ENCODE results near the gene TRIO.
"Not testable (repeated sequence)": the region's sequence is repeated elsewhere in the genome, so short reads cannot be mapped to it uniquely, and the experiment has no call there.

Gene TRIO

DNA sequence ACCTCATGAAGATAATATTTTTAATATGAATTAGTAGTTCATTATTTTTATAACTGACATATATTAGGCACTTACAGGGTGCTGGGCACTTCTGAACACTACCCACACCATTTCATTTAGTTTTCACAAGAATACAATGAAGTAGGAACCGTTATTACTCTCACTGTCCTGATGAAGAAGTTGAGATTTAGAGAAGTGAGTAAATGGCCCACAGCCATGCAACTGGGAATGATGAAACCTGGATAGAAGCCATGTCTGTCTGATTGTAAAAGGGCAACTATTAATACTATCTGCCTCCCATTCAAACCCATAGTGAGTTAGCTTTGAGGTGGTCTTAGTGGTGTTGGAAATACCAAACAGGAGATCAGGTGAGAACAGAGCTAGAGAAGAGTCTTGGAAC, 408.9 kb downstream of the TRIO start:
- no peak for DNase-seq (ENCODE audit: low read depth in 2 of 2)

DNA sequence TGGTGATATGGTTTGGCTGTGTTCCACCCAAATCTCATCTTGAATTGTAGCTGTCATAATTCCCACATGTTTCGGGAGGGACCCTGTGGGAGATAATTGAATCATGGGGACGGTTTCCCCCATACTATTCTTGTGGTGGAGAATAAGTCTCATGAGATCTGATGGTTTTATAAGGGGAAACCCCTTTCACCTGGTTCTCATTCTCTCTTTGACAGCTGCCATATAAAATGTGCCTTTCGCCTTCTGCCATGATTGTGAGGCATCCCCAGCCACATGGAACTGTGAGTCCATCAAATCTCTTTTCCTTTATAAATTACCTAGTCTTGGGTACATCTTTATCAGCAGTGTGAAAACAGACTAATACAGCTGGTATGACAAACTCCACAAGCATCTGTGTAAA, 411.1 kb downstream of the TRIO start:
- not testable (repeated sequence) for DNase-seq (ENCODE audit: low read depth in 2 of 2)

DNA sequence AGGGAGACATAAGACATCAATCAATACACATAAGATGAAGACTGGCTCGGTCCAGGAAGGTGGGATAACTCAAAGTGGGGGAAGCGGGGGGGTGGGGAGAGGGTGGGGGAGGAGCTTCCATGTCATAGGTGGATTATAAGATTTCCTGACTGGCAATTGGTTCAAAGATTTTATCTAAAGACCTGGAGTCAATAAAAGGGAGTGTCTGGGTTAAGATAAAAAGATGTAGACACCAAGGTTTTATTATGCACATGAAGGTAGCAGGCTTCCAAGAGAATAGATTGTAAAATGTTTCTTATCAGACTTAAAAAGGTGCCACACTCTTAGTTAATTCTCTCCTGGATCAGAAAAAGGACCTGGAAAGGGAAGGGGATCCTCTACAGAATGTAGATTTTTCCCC, 412.9 kb downstream of the TRIO start:
- DNase-seq (ENCODE audit: low read depth in 2 of 2): no peak

DNA sequence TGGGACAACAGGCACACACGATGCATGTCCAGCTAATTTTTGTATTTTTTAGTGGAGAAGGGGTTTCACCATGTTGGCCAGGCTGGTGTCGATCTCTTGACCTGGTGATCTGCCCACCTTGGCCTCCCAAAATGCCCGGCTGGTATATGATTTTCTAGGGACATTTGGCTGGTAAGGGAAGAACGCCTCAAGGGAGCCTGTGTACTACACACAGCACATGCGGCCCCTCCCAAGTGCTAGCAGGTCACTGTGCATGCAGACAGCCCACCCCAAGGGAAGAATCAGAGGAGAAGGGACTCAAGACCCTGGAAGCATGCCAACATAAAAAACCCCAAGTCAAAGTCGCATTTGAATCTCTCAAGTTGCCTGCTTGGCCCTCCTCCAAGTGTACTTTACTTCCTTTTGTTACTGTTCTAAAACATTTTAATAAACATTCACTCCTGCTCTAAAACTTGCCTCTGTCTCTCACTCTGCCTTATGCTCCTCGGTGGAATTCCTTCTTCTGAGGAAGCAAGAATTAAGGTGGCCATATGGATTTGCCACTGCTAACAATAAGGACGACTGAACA, 414.1 kb downstream of the TRIO start:
- DNase-seq (ENCODE audit: low read depth in 2 of 2): no peak

DNA sequence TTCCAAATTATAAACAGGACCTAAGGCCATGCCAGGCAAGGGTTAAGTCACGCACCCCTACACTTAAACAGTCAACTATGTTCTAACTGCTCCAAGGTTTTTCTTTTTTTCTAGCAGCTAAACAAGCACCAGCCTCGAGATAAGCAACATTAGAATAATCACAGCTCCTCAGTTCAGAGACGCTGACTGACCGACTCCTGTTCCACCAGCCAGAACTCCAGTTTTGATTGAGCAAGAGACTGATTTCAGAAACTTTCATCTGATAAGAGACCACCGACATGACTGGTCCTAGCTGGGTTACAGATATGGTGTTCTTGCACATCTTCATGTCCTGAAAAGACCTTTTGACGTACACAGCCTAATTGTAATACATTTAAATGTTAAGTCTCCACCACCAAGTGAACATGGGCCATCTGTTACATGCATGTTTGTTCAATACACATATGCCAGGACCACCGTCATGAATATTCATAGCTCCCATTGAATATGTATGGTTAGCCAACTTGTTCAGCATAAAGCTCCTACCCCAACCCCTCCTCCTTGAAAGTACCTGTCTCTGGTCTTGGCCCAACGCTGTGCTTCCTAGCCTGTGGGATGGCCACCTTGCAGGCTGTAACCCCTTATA, 414.8 kb downstream of the TRIO start:
- DNase-seq (ENCODE audit: low read depth in 2 of 2): no peak

Data from stimulated activated CD4-positive, alpha-beta T cell treated with anti-CD3 and anti-CD28 coated beads, Interleukin-1b, Interleukin-23, amount 100 ng/mL, for 4 hours (primary cell).